GM19438 (cell line): ENCODE measurements around the gene CLC.
"Not testable (repeated sequence)": the region's sequence is repeated elsewhere in the genome, so short reads cannot be mapped to it uniquely, and the experiment has no call there.

Experiments used
- ATAC-seq: cut with Tn5 transposase; IDR thresholded peaks from one replicate; pipeline ENCODE4 v1.9.1; 2021; ENCODE audit warnings: low read depth; ENCODE audit not compliant: unreplicated experiment

The CLC gene

GRCh38 chr19:39737891-39738290, at the start of gene CLC:
Gene CLC (minus strand): TSS chr19:39738029. CDS start chr19:39737952, 77 bp downstream.
- ATAC-seq, result no peak

- ATAC-seq, result no peak
Measured at GRCh38 chr19:39780894-39781293, 43.1 kb upstream of the CLC start.

DNA sequence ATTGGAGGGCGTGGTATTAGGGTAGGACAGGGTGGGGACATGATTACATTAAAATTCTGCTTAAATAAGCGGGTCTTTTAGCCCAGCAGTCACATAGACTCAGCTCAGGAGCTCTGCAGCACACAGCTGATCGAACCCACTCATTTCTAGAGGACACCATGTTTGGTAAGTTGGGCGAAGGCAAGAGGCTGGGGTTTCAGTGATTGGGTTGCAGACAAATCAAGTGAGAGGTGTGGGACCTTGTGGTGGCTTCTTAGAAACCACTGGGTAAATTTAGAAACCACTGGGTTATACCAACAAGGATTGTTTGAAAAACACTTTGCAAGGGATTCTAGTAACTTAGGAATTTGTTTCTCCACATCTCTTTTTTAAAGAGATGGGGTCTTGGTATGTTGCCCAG, 40.9 kb upstream of the CLC start, which contains the start of gene LEUTX:
Gene LEUTX (plus strand): TSS at position 92 of the 400 bp plus-strand sequence. CDS start 67 bp downstream, at position 159.
- no peak for ATAC-seq

DNA sequence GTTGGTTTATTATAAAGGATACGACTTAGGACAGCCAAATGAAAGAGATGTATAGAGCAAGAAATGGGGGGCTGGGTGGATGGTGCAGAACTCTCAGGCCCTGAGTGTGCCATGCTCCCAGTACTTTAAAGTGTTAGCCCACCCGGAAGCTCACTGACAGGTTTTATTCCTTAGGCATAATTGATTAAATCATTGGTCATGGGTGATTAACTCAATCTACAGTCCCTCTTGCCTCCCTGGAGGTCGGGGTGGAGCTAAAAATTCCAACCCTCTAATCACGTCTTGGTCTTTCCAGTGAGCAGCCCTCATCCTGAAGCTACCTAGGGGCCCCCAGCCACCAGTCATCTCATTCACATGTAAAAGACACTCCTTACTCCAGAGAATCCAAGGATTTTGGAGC, 31.0 kb upstream of the CLC start:
- no peak for ATAC-seq

GRCh38 chr19:39768334-39768733, 30.5 kb upstream of the CLC start:
- no peak for ATAC-seq

- ATAC-seq, result no peak
Measured at GRCh38 chr19:39765091-39766076, 27.6 kb upstream of the CLC start.

- ATAC-seq, result not testable (repeated sequence)
Measured at GRCh38 chr19:39761851-39762250, 24.0 kb upstream of the CLC start.

DNA sequence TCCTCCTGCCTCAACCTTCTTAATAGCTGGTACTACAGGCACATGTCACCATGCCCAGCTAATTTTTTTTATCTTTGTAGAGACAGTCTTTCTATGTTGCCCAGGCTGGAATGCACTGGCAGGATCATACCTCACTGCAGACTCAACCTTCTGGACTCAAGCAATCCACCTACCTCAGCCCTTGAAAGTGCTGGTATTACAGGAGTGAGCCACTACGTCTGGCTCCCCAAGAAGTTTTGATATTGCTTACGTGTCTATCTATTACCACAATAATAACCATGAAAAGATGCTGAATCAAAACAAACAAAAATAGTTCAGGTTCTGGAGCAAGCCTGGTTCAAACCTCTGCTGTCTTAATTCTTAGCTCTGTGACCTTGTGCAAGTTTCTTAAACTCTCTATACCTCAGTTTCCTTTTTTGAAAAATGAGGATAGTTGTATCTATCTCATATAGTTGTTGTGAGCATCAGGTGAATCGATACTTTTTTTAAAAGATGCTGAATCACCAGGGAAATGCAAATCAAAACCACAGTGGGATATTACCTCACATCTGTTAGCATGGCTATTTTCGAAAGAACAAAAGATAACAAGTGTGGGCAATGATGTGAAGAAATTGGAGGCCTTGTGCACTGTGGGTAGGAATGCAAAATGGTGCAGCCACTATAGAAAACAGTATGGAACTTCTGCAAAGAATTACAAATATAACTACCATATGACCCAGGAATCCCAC, 21.8 kb upstream of the CLC start:
- ATAC-seq, result no peak

GRCh38 chr19:39754971-39755370, 17.1 kb upstream of the CLC start:
- no peak for ATAC-seq

GRCh38 chr19:39754544-39754943, 16.7 kb upstream of the CLC start:
- ATAC-seq, result no peak

DNA sequence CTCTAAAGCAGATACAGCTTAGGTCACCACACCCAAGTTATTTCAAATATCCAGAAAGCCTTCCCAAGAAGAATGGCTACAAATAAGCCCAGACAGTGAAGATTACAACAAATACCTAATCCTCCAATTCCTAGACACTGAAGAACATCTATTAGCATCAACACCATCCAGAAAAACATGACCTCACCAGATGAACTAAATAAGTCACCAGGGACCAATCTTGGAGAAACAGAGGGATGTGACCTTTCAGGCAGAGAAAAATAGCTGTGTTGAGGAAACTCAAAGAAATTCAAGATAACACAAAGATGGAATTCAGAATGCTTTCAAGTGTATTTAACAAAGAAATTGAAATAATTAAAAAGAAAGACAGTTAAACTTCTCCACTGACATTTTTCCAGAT, 15.0 kb upstream of the CLC start:
- ATAC-seq, result no peak

DNA sequence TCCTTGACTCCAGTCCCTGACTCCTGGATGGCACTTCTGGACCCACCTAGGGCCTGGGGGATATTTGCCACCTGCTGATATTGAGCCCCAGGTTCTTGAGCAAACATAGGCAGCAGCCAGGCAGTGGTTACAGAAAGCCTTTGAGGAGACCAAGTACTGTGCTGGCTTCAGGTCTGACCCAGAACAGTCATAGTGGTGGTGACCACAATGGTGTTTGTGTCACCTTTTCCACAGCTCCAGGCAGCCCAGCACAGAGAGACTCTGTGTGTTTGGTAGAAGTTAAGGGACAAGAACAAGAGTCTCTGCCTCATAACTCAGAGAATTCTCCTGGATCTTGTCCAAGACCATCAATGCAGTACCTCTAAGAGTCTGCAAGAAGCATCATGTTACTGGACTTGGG, 14.6 kb upstream of the CLC start:
- no peak for ATAC-seq

DNA sequence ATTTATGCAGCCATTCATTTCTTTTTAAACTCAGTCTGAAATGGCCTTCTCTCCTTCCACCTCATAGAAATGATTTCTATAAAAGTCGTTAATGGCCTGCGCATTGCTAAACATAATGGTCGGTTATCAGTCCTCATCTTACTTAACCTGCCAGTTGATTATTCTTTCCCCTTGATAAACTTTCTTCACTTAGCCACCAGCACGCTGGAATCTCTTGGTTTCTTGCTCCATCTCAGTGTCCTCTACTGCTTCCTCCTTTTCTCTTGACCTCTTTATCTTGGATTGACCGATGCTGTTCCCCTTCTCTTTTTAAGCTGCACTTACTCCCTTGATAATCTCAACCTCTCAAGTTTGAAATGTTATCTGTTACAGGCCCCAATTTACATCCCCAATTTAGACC, 12.2 kb upstream of the CLC start:
- no peak for ATAC-seq

- no peak for ATAC-seq
Measured at GRCh38 chr19:39746836-39747529, 9.2 kb upstream of the CLC start.

DNA sequence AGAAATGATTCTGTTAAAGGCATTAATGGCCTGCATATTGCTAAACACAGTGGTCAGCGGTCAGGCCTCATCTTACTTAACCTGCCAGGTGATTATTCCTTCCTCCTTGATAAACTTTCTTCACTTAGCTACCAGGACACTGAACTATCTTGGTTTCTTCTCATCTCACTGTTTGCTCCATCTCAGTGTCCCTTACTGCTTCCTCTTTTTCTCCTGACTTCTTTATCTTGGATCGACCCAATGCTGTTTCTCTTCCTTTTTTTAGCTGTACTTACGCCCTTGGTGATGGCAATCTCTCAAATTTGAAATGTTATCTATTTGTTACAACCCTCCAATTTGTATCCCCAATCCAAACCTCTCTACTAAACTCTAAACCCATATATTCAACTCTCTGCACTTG, 7.8 kb upstream of the CLC start:
- ATAC-seq, result no peak

DNA sequence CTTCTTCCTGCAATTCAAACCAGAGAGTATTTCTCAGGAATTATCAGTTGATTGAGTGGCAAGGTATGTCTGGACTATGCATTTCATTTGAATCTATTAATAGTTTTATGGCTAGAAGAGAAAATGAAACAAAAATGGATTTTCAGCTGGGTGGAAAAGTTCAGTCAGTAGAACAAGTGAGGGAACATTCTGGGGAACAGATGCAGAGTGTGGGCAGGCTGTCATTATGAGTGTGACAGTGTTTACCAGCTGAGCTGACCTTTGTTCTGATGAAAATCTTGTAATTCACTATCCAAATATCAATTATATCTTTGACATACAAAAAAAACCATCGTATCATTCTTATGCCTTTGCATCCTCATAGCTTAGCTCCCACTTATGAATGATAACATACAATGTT, 2.6 kb upstream of the CLC start:
- ATAC-seq, result no peak

- no peak for ATAC-seq
Measured at GRCh38 chr19:39738814-39739213, 985 bp upstream of the CLC start.

- no peak for ATAC-seq
Measured at GRCh38 chr19:39737351-39737750, 478 bp downstream of the CLC start.

DNA sequence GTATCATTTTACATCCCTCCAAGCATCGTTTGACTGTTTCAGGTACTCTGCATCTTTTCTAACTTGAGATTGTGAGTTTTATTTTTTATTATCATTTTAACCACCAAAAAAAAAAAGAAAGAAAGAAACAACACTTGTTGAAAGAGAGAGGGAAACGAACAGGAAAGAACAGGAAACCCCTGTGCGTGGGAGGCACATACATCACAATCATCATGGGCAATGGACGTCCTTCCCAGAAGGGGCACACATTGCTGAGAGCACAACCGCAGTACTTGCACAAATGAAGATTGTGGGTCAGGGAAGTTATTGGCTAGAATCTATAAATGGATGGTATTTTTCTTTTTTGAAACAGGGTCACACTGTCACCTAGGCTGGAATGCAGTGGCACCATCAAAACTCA, 1.7 kb downstream of the CLC start:
- ATAC-seq, result no peak

GRCh38 chr19:39735688-39736087, 2.1 kb downstream of the CLC start:
- no peak for ATAC-seq

DNA sequence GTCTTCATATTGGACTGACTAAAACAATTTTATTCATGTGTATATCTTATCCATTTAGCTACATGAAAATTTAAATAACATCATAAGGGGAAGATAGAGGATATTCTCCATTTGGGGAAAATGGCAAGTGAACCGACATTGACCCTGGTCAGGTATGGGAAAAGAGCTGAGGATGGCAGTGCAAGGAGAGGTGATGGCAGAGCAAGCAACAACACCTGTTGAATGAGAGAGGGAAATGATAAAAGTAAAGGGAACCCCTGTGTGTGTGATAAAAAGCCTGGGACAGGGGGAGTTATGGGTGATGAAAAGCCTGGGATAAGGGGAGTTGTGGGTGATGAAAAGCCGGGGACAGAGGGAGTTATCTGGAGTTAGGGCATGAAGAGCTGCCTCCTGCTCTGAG, 4.0 kb downstream of the CLC start:
- no peak for ATAC-seq
